Fibroblast of skin of right quadriceps (primary cell): ENCODE measurements around the gene TENM3.
A peak's percentile ranks its signal among the peaks of the same experiment; 100 is the strongest.

Experiments used
- DNase-seq: peaks from one replicate; pipeline ENCODE4 v3.0.0-alpha.2; 2013

The TENM3 gene

DNA sequence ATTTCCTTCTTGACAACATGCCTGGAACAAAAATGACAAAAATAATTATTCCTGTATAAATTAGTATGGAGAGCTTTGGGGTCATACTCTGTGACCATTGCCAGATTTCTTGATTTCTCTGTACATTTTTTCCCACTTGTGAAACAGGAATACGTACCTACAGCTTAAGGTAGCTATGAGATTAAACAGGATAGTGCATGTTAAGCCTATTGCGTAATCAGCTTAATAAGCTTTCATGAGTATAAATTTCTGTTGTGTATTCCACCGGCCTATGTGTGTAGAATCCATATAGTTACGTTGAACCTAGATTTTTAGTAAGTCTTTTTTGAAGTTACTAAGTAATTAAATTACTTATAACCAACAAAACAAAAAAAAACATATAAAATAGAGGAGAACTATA, 339.0 kb downstream of the TENM3 start:
- no peak for DNase-seq

DNA sequence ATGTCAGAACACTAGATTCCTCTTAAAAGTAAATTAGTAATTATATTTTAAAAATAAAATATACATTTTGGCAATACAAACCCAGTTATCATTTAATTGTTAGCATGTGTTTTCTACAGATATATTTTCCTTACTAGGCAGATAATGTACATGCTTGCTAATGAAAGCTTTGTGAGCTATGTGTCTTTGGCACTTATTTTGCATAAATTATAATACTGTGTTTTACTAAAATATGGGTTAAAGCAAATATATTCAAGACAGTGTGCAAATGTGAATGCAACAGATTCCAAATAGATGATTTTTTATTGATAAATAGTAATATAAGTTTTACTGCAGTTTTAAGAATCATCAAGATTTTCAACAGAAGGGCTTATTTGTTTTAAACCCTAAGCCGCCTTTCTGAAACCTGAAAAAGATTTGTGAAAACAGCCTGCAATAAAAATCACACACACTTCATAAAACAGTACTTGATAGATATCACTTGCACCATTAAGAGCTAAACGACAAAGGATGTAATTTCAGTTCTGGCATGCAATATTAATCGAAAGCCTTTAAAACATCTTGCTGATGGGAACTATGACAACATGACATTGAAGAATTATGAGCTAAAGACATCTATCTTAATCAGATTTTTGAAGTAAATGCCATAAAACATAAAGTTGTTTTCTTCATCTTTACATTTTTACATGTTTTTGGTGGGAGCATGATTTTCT, 340.7 kb downstream of the TENM3 start:
- DNase-seq, result no peak

DNA sequence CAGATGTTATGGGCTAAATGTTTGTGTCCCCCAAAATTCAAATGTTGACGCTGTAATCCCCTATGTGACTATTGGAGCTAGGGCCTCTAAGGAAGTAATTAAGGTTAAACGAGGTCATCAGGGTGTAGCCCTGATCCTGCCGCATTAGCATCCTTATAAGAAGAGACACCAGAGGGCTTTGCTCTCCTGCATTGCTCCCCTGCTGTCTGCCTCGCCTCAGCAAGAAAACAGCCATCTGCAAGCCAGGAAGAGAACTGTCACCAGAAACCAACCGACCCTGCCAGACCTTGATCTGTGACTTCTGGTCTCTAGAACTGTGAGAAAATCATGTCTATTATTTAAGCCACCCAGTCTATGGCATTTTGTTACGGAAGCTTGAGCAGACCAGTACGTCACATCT, 342.1 kb downstream of the TENM3 start:
- no peak for DNase-seq

DNA sequence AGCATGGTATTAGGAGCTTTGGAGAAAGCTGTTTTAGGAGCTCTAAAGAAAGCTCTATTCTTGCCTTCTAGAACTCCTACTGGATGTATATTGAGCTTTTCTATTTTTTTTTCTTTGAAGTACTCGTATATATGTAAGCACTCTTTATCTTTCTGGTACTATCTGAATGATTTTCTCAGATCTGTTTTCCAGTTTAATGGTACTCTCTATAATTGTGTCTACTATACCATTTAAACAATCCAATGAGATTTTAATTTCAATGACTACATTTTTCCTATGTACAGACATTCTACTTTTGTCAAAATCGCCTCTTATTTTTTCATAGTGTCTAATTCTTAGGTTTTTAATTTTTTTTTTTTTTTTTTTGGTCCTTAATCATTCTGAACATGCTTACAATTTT, 345.9 kb downstream of the TENM3 start:
- DNase-seq, result no peak

DNA sequence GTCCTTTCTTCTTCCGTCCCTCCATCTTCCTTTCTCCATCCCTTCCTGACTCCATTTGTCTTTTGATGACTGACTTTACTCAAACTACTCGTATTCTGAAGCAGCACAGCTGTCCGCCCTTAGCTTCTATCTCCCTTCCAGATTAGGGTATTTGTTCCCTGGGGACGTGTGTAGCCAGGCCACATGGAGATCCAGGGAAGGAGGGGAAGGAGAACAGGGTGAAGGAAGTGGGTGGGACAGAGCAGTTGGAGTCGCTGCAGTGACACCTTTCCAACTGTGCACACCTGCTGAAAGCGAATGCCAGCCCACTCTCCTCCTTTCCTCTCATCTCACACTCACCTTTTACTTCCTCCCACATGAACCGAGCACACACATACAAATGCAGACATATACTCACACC, 350.2 kb downstream of the TENM3 start:
- DNase-seq, result no peak

DNA sequence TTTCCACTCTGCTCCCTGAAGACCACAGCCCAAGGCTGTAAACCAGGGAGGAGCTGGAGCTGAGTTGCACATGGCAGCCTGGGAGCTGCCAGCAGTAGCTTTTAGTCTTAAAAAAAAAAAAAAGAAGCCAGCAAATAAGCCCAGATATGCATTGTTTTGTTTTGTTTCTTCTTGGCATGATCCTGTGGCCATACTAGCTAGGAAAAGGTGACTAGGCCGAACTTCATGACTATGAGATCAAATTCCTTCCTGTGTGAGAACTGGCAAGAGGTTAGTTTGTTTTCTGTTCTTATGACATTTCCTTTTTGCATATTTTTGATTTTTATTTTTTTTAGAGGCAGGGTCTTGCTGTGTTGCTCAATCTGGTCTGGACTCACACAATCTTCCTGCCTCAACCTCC, 350.7 kb downstream of the TENM3 start:
- DNase-seq, result no peak

DNA sequence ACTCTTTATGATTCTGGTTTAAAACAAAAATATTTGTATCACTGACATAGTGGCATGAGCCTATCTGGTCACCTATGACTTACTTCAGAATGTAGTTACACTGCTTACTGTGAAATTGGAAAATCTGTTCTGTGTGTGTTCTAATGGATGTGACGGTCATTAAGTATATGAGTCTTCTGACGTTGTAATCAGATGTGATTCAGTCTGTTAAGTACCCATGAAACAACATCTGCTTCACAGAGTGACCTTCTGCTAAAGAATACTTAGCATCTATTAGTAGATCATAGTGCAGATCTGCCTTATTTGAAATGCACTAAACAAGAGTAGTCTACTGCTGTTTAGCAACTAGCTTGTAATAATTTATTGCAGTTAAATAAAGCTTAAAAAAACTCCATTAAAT, 356.9 kb downstream of the TENM3 start:
- no peak for DNase-seq

DNA sequence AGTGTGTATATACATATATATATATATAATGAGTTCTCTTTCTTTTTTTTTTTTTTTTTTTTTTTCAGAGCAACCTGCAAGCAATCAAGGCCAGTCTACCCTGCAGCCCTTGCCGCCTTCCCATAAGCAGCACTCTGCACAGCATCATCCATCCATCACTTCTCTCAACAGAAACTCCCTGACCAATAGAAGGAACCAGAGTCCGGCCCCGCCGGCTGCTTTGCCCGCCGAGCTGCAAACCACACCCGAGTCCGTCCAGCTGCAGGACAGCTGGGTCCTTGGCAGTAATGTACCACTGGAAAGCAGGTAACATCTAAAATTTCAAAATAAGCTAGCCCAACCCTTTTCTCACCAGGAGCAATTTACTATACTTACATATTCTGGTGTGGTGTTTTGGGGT, 357.7 kb downstream of the TENM3 start:
- no peak for DNase-seq

DNA sequence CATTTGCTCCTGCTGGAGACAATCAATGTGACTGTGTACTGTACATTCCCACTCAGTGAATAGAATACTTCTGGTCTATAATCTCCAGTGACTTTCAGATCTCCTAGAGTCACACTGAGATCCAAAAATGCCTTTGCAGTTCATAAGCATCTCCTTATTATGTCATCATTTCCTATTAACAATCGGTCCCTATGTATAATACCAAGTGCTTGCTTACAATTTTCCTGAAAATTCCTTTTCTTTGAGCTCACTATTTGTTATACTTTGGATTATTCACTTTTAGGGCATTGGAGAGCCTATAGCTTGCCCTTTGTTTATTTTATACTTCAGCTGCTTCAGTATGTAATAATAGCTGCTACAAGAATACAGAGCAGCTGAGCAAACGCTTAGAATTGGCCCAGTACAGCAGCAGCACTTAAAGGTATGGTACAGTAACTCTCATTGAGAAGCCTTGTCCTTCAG, 361.0 kb downstream of the TENM3 start:
- peak; percentile 81 for DNase-seq

DNA sequence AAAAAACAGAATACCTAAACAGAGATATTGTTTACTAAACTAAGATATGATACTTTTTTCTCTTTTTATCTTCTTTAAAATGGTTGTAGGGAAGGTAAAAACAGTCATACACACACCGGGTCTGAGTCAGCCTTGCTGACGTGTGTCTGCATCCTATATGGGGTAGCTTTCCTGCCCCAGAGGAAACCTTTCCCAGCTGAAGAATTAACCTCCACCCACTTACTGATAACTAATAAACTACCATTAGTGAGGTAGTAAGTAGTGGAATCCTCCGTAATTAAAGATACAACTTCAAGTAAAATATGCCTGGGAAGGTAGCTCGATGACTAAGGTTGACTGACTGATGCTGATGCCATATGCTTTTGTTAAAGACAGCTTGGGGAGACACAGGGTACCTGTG, 361.8 kb downstream of the TENM3 start:
- DNase-seq, result peak; percentile 46

DNA sequence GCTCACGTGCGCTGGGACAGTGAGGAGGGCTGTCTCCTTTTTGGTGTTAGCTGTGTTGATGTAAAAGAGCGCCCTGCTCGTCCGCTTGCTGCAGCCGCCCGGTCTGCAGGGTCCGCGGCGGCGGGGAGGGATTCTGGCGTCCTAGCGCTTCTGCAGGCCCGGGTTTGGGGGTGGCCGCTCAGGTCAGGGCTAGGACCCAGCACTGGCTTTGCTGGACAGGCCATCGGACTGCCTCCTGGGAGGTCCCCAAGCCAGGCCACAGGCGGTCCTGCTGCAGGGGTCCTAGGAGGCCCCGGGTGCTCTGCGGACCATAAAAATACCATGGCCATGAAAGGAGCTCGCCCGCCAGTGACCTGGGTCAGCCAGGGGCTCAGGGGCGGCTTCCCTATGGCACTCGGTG, 365.3 kb downstream of the TENM3 start:
- no peak for DNase-seq

DNA sequence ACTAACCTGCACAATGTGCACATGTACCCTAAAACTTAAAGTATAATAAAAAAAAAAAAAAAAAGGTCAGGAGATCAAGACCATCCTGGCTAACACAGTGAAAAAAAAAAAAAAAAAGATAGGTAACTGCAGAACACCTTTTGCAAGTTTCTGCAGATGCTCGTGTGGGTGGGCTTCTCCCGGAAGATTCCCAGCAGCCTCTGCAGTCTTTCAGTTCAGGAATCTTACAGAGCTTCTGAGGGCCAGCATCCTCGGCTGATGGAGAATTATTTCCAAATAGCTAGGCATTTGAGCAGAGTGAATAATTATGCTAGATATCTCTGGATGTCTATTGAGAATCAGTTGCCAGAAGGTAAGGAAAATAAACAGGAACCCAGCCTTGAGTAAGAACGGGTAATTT, 373.3 kb downstream of the TENM3 start:
- no peak for DNase-seq

DNA sequence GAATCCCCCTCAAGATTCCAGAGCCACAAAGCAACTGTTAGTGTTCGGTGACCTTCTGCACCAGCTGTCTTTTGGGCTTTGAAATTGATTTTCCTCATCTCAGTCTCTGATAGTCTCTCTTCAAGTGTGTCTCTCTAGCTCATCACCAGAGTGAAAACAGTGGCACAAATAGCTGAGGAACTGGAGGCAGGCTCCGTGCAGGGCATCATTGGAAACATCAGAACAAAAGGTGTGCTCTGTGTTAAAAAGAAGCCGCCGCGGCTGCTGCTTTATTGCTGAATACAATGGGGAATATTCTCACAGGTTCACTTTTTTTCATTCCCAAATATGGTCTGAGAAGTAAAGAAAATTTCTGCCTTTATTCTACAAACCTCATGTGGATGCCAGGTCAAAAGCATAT, 376.5 kb downstream of the TENM3 start:
- DNase-seq, result no peak

DNA sequence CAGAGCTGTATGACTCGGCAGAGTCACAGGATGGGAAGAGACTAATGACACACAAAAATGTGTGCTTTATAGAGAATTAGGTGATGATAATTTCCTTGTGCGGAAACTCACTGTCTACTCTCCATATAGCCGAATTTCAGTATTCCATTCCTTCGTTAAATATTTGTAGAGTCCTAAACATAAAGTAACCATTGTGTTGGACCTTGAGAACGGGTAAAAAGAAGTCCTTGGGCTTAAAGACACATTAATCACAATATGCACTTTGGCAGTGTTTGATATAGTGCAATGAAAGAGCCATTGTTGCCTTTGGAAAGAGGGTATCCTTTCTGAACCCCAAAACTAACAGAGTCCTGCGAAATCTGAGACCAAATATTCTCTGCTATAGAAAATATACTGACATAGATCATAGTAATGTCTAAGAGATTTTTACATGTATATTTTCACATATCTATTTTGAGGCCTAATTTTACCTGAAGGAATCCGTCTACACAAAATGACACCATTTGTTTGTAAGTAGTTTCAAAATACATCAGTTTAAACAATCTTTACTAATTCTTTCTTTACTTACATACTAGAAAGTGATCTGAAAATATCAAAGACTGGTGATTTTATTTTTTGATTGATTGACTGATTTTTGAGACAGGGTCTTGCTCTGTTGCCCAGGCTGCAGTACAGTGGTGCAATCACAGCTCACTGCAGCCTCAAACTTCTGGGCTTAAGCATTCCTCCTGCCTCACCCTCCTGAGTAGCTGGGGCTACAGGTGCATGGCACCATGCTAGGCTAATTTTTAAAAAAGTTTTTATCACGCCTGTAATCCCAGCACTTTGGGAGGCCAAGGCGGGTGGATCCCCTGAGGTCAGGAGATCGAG, 377.1 kb downstream of the TENM3 start:
- DNase-seq, result peak; percentile 28

DNA sequence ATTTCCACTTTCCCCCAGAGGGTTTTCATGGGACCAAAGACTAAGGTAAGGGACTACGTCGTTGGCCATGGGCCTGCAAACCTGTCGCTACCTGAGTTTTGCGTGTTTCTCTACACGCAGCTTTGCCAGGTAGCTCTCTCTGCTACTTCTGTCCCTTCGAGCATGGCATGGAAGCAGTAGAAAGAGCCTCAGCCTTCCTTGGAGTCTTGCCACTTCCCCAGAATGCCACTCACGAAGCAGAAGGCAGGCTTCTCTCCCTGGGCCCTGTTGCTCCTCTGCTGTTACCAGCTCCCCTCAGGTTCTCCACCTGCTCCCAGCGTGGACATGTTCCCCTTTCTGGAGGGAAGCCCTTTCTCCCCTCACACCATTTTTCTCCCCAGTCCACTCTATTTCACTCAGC, 381.1 kb downstream of the TENM3 start:
- DNase-seq, result no peak

DNA sequence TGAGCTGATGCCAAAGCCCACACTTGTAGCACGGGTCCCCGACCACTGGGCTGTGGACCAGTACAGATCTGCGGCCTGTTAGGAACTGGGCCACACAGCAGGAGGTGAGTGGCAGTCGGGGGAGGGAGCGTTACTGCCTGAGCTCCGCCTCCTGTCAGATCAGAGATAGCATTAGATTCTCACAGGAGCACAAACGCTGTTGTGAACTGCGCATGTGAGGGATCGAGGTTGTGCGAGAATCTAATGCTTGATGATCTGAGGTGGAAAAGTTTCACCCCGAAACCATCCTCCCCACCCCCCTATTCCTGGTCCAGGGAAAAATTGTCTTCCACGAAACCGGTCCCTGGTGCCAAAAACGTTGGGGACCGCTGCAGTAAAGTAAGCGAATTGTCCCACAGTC, 382.0 kb downstream of the TENM3 start:
- no peak for DNase-seq

DNA sequence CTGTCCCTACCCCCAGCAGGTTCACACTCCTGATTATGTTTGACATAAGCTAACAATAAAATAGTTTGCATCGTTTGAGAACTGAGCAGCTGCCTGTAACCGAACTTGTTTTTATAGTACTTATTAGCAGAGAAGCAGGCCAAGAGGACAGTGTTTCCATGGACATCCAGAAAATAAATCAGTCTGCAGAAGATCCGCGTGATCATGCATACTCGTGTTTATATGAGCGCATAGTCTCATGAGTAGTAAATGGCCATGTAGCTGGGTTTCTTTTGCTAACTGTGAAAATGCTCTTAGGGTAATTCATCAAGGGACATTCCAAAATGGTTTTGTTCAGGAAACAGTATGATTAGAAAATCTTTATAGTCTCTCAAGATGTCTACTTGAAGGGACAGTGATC, 384.8 kb downstream of the TENM3 start:
- no peak for DNase-seq

DNA sequence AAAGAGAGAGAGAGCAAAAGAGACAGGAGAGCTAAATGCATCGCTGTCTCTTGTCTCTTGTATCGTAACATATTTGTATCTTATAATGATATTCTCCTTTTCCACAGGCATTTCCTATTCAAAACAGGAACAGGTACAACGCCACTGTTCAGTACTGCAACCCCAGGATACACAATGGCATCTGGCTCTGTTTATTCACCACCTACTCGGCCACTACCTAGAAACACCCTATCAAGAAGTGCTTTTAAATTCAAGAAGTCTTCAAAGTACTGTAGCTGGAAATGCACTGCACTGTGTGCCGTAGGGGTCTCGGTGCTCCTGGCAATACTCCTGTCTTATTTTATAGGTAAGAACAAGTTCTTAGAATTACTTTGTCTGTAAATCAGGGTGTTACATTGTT, 385.3 kb downstream of the TENM3 start:
- no peak for DNase-seq

DNA sequence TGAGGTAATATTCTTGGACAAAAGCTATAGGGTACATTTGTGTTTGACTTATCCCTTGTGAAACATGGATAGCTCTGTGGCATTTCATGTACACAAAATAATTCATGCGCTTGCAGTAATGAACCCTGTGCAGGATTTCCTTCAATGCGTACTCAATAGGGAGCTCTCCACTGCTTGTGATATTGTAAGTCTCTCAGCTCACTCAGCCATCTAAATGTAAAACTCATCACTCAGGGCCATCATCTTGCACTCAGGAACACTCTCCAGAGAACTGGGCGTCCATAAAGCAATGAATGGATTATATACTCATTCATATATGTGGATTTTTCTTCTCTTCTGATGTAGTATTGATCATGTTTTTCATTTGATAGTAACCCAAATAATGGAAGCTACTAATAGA, 385.9 kb downstream of the TENM3 start:
- DNase-seq, result no peak

DNA sequence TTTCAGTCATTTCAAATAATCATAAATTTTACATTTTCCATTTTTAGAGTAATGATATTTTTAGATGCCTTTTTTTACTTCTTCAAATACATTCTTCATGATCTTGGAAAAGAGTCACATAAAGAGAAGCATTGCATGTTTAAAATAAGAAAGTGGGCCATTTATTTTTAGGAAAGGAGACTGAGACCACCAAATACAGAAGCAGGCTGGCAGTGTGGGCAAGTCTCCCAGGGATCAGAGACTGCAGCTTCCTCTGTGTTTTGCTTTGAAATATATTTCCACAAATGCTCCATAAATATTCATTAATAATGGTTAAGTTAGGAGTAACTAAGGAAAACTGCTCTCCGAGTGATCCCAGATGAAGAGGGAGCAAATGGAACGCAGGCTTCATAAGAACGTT, 397.3 kb downstream of the TENM3 start:
- no peak for DNase-seq

DNA sequence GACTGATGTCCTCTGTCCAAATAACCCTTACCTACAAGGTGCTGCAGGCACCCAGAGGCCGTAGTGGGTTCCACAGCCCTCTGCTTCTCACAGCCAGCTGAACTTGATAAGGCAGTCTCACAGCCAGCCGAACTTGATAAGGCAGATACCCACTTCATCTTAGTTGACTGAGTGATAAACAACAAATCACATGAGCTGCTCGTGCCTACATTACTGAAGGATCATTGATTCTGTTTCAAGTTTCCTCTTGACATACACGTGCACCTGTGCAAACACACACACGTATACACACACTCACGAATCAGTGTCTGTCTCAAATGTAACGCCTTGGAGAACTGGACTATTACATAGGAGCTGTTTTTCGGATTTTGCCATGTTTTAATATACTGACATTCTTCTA, 397.7 kb downstream of the TENM3 start:
- DNase-seq, result no peak

DNA sequence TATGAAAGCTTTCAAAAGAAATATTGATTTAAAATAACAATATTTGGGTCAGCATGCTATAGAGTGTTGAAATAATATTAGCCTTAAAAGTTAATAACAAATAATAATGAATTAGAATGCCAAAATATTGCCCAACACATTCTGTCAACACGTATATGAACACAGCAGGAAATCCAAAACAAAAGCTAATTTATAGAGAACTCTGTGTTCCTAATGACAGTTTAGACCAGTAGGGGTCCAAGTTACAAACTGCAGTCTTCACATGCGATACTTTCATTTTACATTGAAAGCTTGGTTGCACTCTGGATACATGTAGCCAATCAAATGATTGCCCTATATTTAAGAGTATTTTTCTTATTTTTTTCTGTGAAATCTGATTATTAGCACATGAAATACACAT, 399.6 kb downstream of the TENM3 start:
- peak; percentile 39 for DNase-seq

DNA sequence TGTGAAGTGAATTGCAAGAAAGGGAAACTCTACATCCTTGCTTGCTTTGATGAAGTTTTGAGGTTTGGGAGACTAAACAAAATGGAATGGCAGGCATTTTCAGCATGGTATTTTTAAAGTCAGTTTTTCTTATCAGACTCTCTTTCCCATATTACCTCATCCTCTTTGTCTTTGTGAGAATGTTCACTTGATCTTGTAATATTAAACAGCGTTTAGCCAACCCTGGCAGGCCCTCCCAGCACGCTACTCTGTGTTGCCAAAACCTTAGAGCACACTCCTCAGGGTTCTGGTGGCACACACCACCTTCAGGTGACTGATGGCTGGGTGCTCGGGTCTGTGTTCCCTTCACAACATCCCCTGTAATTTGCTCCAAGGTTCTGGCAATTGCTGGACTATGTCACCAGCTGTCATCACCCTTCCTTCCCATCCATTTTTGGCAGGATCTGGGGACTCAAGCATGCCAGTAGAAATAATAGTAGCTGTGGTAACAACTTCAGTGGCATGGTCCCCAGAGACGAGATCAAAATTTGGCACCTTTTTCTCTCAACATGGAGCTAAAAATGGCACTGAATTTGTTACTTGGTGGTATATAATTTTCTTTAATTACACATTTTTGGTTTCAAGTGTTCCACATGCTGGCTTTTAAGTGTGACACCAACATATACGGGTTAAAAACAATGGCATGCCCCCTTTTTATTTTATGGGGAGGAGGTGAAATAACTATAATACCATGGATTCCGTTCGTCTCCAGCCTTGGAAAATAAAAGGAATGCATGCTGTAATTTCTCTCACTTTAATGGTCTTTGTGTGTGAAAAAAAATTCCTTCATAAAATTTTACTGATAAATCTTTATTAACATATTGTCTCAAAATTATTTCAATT, 400.8 kb downstream of the TENM3 start:
- DNase-seq, result peak; percentile 90

DNA sequence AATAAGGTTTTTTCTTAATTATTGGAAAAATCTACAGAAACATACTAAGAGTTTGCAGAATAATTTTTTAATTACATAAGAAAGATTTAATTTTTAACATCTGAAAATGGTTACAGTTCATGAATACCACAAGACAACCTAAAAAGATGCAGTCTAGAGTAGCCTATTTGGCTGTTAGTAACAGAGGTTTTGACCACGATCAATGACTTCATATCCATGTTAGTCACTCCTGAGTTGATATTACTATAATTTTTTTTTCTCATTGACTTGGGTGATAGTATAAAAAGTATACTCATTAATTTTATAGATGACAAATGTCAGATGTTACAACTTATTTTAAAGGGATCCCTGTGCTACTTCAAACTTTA, 401.5 kb downstream of the TENM3 start:
- peak; percentile 73 for DNase-seq
